SK-N-SH (cell line): ENCODE measurements around the gene RHOXF2. TPM values are rescaled to one million over a fixed set of nuclear protein-coding genes. Genes with fewer than 3 reads are reported as not detected.
"Not testable (repeated sequence)": the region's sequence is repeated elsewhere in the genome, so short reads cannot be mapped to it uniquely, and the experiment has no call there.

Experiments used
- CTCF ChIA-PET: fragments of 300-600, 350-600 bp; formaldehyde crosslinking; extraction: SDS; loops from one replicate; lab custom pipeline; 2021; lab: Yijun Ruan, JAX
- POLR2A ChIA-PET: fragments of 350-600 bp; sonication (Branson Sonifier 250); formaldehyde crosslinking; extraction: SDS; loops from one replicate; lab custom pipeline; 2020; ENCODE audit warnings: antibody characterized with exemption, inconsistent platforms; lab: Yijun Ruan, JAX
- DNase-seq: peaks from one replicate; pipeline ENCODE4 v3.0.0; 2012
- H2AFZ ChIP-seq: fragments of 200-600 bp; sonication (generic); 2 replicates; pipeline ENCODE4 v1.8.1; 2016; ENCODE audit warnings: antibody characterized with exemption, mild to moderate bottlenecking, low read depth
- H3F3A ChIP-seq: fragments of 200-600 bp; sonication (generic); replicated peaks from 2 replicates; pipeline ENCODE3; 2016; ENCODE audit warnings: antibody characterized with exemption, mild to moderate bottlenecking; ENCODE audit not compliant: insufficient read depth
- H3K27ac ChIP-seq, 2 experiments: fragments of 200-500 bp in 1 of 2; fragments of 200-600 bp in 1 of 2; sonication (Bioruptor generic) in 1 of 2; sonication (generic), shearing (Covaris generic) in 1 of 2; 2 replicates each; pipeline versions ENCODE4 v1.5.1 to v1.6.1; 2014 to 2016; ENCODE audit warnings: low read depth in 2 of 2, inconsistent platforms in 1 of 2, low read length in 1 of 2, mild to moderate bottlenecking in 1 of 2, mixed read lengths in 1 of 2
- H3K27me3 ChIP-seq: fragments of 200-600 bp; sonication (generic), shearing (Covaris generic); 2 replicates; pipeline ENCODE4 v1.6.1; 2016; ENCODE audit warnings: mixed run types; ENCODE audit not compliant: insufficient read depth
- H3K36me3 ChIP-seq, 2 experiments: fragments of 200-500 bp in 1 of 2; fragments of 200-600 bp in 1 of 2; sonication (Bioruptor generic) in 1 of 2; sonication (generic) in 1 of 2; replicated peaks in 1 of 2; 2 replicates each; pipeline versions ENCODE3 to v1.5.1; 2014 to 2016; ENCODE audit warnings: low read length in 1 of 2, mild to moderate bottlenecking in 1 of 2; ENCODE audit not compliant: insufficient read depth in 2 of 2, control insufficient read depth in 1 of 2
- H3K4me1 ChIP-seq, 2 experiments: fragments of 200-500 bp in 1 of 2; fragments of 200-600 bp in 1 of 2; sonication (Bioruptor generic) in 1 of 2; sonication (generic), shearing (Covaris generic) in 1 of 2; 2 replicates each; pipeline versions ENCODE4 v1.5.1 to v1.6.1; 2014 to 2016; ENCODE audit warnings: low read depth in 1 of 2, low read length in 1 of 2, mixed run types in 1 of 2; ENCODE audit not compliant: insufficient read depth in 2 of 2, control insufficient read depth in 1 of 2
- H3K4me2 ChIP-seq: fragments of 200-600 bp; sonication (generic), shearing (Covaris generic); 2 replicates; pipeline ENCODE4 v1.6.1; 2017; ENCODE audit warnings: mixed run types
- H3K4me3 ChIP-seq, 2 experiments: fragments of 200-500 bp in 1 of 2; fragments of 200-600 bp in 1 of 2; sonication (Bioruptor generic) in 1 of 2; sonication (generic), shearing (Covaris generic) in 1 of 2; 2 replicates each; pipeline versions ENCODE4 v1.5.1 to v1.8.1; 2014 to 2016; ENCODE audit warnings: low read depth in 2 of 2, inconsistent platforms in 1 of 2, low read length in 1 of 2, mild to moderate bottlenecking in 1 of 2, mixed read lengths in 1 of 2, moderate library complexity in 1 of 2
- H3K79me2 ChIP-seq: fragments of 200-600 bp; sonication (generic); 2 replicates; pipeline ENCODE4 v1.8.1; 2017; ENCODE audit warnings: mild to moderate bottlenecking; ENCODE audit not compliant: insufficient read depth
- H3K9ac ChIP-seq: fragments of 200-600 bp; sonication (generic); 2 replicates; pipeline ENCODE4 v1.6.1; 2017; ENCODE audit warnings: mixed run types
- H3K9me2 ChIP-seq: fragments of 200-600 bp; sonication (generic); 2 replicates; pipeline ENCODE4 v1.6.1; 2017; ENCODE audit warnings: mixed run types
- H3K9me3 ChIP-seq: fragments of 200-600 bp; sonication (generic); 2 replicates; pipeline ENCODE4 v1.6.1; 2017; ENCODE audit warnings: mixed run types, mild to moderate bottlenecking, moderate library complexity
- H4K20me1 ChIP-seq: fragments of 200-600 bp; sonication (generic); 2 replicates; pipeline ENCODE4 v1.6.1; 2017; ENCODE audit warnings: mild to moderate bottlenecking, mixed run types; ENCODE audit not compliant: insufficient read depth
- CHD2 ChIP-seq: fragments of 150-350 bp; IDR thresholded peaks from 2 replicates; pipeline ENCODE4 v1.6.1; 2018; ENCODE audit warnings: low read length; ENCODE audit not compliant: partially characterized antibody
- MAX ChIP-seq: IDR thresholded peaks from 2 replicates; pipeline ENCODE4 v1.4.0; 2012; ENCODE audit warnings: low read depth
- MEF2A ChIP-seq: IDR thresholded peaks from 2 replicates; pipeline ENCODE4 v1.4.0; 2012; ENCODE audit warnings: low read depth, borderline replicate concordance
- MXI1 ChIP-seq: IDR thresholded peaks from 2 replicates; pipeline ENCODE4 v1.6.1; 2012; ENCODE audit warnings: mild to moderate bottlenecking, low read depth, low read length, improper control_type of control experiment
- RCOR1 ChIP-seq: fragments of 150-350 bp; IDR thresholded peaks from 2 replicates; pipeline ENCODE4 v1.6.1; 2017; ENCODE audit warnings: antibody characterized with exemption, low read length
- SMC3 ChIP-seq: IDR thresholded peaks from 2 replicates; pipeline ENCODE4 v1.6.1; 2012; ENCODE audit warnings: low read depth, low read length, improper control_type of control experiment
- YY1 ChIP-seq: IDR thresholded peaks from 2 replicates; pipeline ENCODE4 v1.4.0; 2012; ENCODE audit warnings: low read depth, mild to moderate bottlenecking
- ZBTB33 ChIP-seq: IDR thresholded peaks from 2 replicates; pipeline ENCODE4 v1.4.0; 2012; ENCODE audit warnings: low read depth, borderline replicate concordance
- WGBS: methylation state at CpG from one replicate; pipeline ENCODE4 v1.1.6; 2017; ENCODE audit warnings: low lambda C conversion rate; 5-methylcytosine and 5-hydroxymethylcytosine counted together
- polyA plus RNA-seq, 3 experiments: library from polyadenylated mRNA; depleted of rRNA; stranded (reverse); fragments of >200 nt; gene quantifications; 2 replicates each; pipeline ENCODE4 v1.2.3, GENCODE V29; 2012

RHOXF2 gene
- polyA plus RNA-seq, 1 of the 3 experiments (the other 2 are of a cell fraction), result not detected

DNA sequence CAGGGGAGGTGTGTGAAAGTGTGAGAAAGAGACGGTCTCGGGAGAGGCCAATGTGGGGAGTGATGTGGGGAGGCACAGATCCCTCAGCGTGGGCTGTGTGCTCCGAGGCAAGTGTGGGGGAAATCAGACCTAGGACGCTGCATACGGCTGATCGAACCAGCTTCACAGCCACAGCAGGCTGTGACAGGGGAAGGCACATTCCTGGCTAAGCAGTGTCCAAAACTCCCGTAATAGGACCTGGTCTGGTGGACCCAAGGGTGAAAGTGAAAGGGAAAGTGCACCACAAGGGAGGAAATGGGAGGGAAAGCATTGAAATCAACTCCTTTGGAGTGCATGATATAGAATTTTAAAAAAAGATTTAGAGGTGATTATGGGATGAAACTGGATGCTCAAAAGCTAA lies 10.9 kb upstream of the RHOXF2 start (continued):
- TF ChIP-seq MAX (no peak), MEF2A (no peak), MXI1 (no peak), SMC3 (no peak), CHD2 (no peak), YY1 (no peak), RCOR1 (no peak), ZBTB33 (no peak)

DNA sequence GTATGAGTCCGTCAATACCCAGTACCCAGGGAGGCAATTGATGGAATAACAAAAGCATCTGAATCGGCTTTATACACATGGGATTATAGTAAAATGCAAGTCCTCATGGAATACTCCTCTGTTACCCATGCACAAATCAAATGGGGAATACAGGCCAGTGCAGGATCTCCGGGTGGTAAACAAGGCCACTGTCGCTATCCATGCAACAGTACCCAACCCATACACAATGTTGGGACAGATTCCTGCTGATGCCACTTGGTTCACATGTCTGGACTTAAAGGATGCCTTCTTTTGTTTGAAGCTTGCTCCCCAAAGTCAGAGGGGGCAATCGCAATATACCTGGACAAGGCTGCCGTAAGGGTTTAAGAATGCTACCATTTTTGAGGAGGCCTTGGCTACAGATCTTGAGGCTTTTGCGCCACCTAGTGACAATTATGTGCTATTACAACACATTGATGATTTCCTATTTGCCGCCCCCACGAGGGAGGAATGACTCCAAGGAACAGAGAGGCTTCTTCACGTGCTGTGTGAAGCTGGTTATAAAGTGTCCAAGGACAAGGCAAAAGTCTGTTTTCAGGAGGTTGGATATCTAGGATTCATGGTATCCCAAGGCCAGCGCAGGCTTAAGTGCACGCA lies 8.2 kb upstream of the RHOXF2 start:
- H3K4me3 ChIP-seq, H3K79me2 ChIP-seq, H3F3A ChIP-seq, H3K27me3 ChIP-seq, H3K9me2 ChIP-seq, H3K4me1 ChIP-seq, H3K27ac ChIP-seq, H3K9ac ChIP-seq, H3K9me3 ChIP-seq, H4K20me1 ChIP-seq, H3K4me2 ChIP-seq, DNase-seq, H3K36me3 ChIP-seq, H2AFZ ChIP-seq, POLR2A ChIA-PET, CTCF ChIA-PET: not testable (repeated sequence)
- no CpG with 5 or more reads among the region's 12 CpGs for WGBS

GRCh38 chrX:120159086-120159485 lies 673 bp downstream of the RHOXF2 start:
- H3K9me3 ChIP-seq, H3K4me1 ChIP-seq, H3K27me3 ChIP-seq, CTCF ChIA-PET, H3K4me3 ChIP-seq, H3F3A ChIP-seq, DNase-seq, POLR2A ChIA-PET, H3K4me2 ChIP-seq, H3K27ac ChIP-seq, H4K20me1 ChIP-seq, H3K9ac ChIP-seq, H3K9me2 ChIP-seq, H2AFZ ChIP-seq, H3K79me2 ChIP-seq, H3K36me3 ChIP-seq: not testable (repeated sequence)
- WGBS, result 74% methylated on average over 18 of the region's 33 CpGs

GRCh38 chrX:120193254-120193653 lies 34.8 kb downstream of the RHOXF2 start:
- CTCF ChIA-PET, H3K9ac ChIP-seq, H3F3A ChIP-seq, H2AFZ ChIP-seq, H3K4me3 ChIP-seq, H3K79me2 ChIP-seq, H3K9me3 ChIP-seq, POLR2A ChIA-PET, H3K27ac ChIP-seq, H3K9me2 ChIP-seq, DNase-seq, H3K4me2 ChIP-seq, H3K27me3 ChIP-seq, H4K20me1 ChIP-seq, H3K36me3 ChIP-seq, H3K4me1 ChIP-seq: not testable (repeated sequence)
- no CpG with 5 or more reads among the region's 6 CpGs for WGBS

DNA sequence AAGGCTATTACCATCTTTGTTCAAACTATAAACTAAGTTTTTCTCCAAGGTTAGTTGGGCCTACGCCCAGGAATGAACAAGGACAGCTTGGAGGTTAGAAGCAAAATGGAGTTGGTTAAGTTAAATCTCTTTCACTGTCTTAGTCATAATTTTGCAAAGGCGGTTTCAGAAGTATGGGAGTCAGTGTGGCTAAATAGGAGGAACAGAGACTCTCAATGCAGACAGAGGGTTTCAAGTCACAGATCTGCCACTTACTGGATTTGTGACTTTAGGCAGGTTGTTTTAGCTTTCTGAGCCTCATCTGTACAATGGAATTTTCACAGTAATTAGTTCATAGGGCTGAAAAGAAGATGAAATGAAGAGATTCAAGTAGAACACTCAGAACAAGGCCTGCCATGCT lies 35.3 kb downstream of the RHOXF2 start:
- H2AFZ ChIP-seq, POLR2A ChIA-PET, H3K9ac ChIP-seq, CTCF ChIA-PET, H3K27me3 ChIP-seq, H3K4me3 ChIP-seq, H3K4me2 ChIP-seq, H3K36me3 ChIP-seq, H3K79me2 ChIP-seq, H3F3A ChIP-seq, H3K9me3 ChIP-seq, H3K4me1 ChIP-seq, H3K27ac ChIP-seq, H4K20me1 ChIP-seq, H3K9me2 ChIP-seq, DNase-seq: not testable (repeated sequence)
- WGBS, result no CpG with 5 or more reads among the region's 2 CpGs

GRCh38 chrX:120195786-120196185 lies 37.4 kb downstream of the RHOXF2 start:
- H3K9ac ChIP-seq, H3K27ac ChIP-seq, H4K20me1 ChIP-seq, POLR2A ChIA-PET, H3F3A ChIP-seq, H3K9me3 ChIP-seq, DNase-seq, H3K4me2 ChIP-seq, H3K4me3 ChIP-seq, H3K4me1 ChIP-seq, H3K79me2 ChIP-seq, H3K9me2 ChIP-seq, H3K36me3 ChIP-seq, H2AFZ ChIP-seq, H3K27me3 ChIP-seq, CTCF ChIA-PET: not testable (repeated sequence)
- no CpG with 5 or more reads among the region's 6 CpGs for WGBS
